HG02588 (cell line): ENCODE results near the gene ENDOG.
A peak's percentile ranks its signal among the peaks of the same experiment; 100 is the strongest.

Experiments used
- ATAC-seq: cut with Tn5 transposase; IDR thresholded peaks from one replicate; pipeline ENCODE4 v1.9.1; 2021; ENCODE audit warnings: mild to moderate bottlenecking, moderate library complexity; ENCODE audit not compliant: unreplicated experiment

ENDOG gene

GRCh38 chr9:128798896-128799295, 19.4 kb upstream of the ENDOG start:
- ATAC-seq: no peak

DNA sequence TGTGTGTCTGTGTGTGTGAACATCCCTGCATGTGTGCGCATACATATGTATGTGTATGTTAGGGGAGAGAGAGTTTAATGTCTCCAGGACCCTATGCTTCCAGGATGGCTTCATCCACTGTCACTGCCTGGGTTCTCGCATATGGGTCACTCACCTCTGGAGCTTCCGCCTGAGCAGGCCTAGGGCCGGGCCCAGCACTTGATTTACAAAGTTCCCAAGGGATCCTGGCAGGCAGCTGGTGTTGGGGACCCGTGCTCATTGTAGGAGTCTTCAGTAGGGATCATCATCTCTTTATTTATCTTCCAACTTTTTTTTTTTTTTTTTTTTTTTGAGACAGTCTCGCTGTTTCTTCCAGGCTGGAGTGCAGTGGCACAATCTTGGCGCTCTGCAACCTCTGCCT, 18.2 kb upstream of the ENDOG start:
- no peak for ATAC-seq

DNA sequence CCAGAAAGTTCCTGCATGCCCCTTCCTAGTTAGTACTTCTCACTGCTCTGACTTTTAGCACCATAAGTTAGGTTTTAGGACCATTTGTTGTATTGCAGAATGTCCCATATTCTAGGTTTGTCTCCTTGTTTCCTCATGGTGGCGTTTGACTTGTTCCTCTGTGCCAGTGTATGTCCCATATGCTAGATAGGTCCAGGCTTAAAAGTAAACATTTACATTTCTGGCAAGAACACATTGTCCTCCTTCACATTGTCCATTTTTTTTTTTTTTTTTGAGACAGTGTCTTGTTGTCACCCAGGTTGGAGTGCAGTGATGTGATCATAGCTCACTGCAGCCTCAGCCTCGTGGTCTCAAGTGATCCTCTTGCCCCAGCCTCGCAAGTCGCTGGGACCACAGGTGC, 15.8 kb upstream of the ENDOG start:
- ATAC-seq: no peak

DNA sequence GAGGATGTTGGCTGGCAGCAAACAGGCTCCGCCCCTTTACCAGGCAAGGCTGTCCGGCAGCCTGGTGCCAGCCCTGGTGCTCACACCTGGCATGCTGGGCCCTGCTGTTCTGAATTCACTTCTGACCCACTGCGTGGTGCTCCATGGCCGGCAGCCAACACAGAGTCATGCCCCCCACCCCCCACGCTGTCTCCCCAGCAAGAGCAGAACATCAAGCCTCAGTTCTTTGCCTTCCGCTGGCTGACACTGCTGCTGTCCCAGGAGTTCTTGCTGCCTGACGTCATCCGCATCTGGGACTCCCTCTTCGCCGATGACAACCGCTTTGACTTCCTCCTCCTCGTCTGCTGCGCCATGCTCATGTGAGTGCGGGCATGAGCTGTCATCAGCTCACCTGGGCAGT, 12.6 kb upstream of the ENDOG start:
- ATAC-seq: no peak

DNA sequence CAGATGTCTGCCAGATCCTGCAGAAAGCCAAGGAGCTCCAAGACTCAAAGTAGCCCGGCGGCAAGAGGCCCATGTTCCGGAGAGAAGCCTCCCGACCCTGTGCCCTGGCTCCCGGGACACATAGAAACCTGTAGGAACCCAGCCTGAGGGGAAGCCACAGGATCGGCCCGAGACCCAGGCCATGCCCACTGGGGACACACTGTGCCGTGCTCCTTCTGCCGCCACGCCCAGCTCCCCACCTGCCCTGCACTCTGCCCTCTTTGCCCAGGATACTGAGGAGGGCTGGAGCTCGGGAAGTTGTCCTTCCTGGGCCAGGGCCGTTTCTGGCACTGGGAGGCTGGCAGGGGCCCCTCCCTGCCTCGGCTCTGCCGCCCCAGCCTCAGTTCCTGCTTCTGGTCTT, 10.5 kb upstream of the ENDOG start:
- ATAC-seq: no peak

GRCh38 chr9:128808543-128808942, 9.8 kb upstream of the ENDOG start:
- no peak for ATAC-seq

- ATAC-seq: no peak
Observed at GRCh38 chr9:128809036-128809599, 9.2 kb upstream of the ENDOG start.

DNA sequence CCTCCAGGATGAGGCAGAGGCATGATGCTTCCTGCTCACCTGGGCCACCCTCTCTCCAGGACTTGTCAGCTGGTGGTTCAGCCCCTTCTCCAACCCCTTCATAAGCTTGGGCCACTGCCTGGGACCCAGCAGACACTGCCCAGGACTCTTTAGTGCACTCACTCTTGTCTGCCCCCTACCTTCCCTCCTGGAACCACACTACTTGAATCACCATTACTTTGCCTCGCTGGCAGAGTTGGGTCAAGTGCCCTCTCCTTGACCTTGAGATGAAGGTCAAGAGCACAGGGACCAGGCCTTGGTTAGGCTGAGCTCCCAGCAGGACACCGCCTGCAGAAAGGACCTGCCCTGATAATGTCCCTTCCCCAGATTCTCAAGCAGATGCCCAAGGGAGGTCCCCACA, 8.5 kb upstream of the ENDOG start:
- no peak for ATAC-seq

- no peak for ATAC-seq
Observed at GRCh38 chr9:128810873-128811272, 7.4 kb upstream of the ENDOG start.

DNA sequence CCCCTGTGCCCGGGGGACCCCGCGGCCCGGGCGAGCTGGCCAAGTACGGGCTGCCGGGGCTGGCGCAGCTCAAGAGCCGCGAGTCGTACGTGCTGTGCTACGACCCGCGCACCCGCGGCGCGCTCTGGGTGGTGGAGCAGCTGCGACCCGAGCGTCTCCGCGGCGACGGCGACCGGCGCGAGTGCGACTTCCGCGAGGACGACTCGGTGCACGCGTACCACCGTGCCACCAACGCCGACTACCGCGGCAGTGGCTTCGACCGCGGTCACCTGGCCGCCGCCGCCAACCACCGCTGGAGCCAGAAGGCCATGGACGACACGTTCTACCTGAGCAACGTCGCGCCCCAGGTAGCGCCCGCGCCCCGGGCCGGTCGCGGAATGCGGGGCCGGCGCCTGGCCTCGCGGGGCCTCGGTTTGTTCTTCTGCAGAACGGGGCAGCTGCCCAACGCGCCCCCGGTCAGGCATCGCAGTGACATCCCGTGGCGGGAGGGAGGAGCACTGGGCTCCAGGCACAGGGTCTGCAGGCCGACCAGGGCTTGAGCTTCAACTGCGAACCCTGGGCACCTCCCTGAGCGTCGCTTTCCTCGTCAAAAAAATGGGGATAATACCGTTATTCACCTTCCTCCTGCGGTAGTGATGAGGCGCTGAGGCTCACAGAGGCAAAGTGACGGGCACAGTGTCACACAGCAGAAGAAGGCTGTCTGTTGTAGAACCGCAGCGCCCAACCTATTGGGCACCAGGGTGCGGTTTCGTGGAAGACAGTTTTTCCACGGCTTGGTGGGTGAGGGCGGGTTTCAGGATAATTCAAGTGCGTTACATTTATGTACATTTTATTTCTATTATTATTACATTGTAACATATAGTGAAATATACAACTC, 777 bp downstream of the ENDOG start:
- ATAC-seq: peak; percentile 19

DNA sequence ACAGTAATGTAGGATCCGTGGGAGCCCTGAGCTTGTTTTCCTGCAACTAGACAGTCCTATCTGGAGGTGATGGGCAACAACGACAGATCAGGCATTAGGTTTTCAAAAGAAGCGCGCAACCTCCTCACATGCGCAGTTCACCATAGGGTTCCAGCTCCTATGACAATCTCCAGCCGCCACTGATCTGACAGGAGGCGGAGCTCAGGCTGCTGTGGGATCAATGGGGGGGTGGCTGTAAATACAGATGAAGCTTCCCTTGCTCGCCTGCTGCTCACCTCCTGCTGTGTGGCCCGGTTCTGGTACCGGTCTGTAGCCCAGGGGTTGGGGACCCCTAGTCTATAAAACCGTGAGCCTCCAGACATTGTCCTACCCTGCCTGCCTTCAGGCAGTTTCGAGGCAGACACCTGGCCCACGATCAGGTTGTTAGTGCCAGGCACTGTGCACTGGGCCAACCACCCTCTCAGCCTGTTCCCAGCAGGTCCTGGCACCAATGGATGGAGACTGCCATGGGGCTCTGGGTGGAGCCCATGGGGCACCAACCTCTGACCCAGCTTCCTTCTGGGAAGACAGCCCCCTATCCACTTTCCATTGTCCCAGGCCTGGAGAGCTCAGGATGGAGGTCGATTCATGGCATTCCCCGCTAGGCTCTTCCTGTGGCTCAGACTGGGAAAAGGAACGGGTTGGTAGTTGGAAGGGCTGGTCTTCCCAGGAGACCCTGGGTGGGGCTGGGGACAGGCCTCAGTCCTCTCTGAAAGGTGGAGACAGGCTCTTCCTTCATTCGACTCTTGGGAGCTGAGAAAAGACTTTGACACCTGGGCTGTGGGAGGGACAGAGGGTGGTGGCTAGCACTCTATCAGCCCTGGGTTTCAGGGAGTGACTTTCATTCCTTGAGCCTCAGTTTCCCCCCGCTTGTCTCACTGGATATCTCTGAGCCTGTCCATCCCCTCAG, 1.7 kb downstream of the ENDOG start:
- no peak for ATAC-seq

DNA sequence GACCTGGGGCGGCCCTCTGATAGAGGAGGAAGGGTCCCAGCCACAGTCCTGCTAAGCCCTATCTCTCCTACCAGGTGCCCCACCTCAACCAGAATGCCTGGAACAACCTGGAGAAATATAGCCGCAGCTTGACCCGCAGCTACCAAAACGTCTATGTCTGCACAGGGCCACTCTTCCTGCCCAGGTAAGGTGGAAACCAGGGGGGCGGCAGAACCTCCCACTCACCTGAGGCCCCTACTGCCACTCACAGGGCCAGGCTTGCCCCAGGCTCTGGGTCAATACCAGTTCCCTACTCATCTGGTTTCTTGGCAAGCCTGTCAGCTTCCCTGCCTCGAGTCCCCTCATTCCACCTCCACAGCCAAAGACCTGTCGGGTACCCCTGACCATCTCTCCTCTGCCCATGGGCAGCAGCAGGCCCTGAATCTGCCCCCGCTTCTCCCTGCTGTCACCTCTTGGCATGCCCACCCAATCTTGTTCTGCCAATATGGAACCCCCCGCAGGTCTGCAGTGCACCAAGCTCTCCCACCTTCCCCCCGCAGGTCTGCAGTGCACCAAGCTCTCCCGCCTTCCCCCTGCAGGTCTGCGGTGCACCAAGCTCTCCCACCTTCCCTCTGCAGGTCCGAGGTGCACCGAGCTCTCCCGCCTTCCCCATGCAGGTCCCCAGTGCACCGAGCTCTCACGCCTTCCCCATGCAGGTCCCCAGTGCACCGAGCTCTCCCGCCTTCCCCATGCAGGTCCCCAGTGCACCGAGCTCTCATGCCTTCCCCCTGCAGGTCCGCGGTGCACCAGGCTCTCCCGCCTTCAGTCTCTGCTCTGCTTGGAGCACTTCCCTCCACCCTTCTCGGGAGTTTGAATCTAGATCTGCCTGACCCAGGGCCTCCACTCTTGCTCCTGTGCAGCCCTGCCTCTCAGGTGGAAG, 2.6 kb downstream of the ENDOG start:
- ATAC-seq: no peak

GRCh38 chr9:128821584-128822406, 3.5 kb downstream of the ENDOG start:
- no peak for ATAC-seq

DNA sequence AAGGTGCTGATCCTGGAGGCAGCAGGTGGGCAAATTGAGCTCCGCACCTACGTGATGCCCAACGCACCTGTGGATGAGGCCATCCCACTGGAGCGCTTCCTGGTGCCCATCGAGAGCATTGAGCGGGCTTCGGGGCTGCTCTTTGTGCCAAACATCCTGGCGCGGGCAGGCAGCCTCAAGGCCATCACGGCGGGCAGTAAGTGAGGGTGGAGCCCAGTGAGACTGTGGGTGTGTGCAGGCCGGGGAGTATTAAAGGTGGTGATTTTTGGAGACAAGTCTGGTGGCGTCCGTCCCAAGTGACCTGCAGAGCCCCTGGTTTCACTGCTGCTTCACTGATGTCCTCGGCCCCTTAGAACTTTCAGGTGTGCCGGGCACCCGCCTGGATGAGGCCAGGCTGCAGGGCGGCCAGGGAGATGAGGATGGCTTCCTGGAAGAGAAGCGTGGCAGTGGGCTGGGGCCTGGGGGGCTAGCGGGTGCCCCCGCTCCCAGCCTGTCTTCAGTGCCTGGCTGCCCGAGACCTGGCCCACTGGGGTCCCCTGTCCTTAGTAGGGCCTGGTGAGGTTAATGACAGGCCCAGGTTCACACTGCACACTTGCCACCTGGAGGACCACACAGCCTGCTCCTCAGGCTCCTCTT, 4.2 kb downstream of the ENDOG start:
- ATAC-seq: no peak

GRCh38 chr9:128823362-128823902, 5.1 kb downstream of the ENDOG start:
- ATAC-seq: no peak

- no peak for ATAC-seq
Observed at GRCh38 chr9:128823903-128824406, 5.7 kb downstream of the ENDOG start.

DNA sequence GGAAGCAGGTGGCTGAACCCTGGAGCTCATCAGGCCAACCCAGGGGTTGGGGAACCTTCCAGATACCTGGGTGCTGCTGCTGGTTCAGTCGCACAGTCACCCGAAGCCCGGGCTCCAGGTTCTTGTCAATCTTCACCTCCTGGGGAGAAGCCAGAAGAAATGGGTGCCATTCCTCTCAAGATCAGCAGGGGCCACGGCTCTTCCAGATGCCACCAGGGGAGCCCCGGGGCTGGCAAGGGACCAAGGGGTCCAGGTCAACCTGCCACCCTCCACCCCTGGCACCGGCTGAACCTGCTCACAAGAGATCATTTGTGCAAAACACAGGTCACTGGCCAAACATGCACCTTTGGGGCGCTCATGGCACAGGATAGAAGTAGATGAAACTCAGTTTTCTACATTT, 6.6 kb downstream of the ENDOG start:
- no peak for ATAC-seq

- no peak for ATAC-seq
Observed at GRCh38 chr9:128825923-128826700, 7.8 kb downstream of the ENDOG start.
